ENCODE results near the gene ATAD3B.
"Not testable (repeated sequence)": the region's sequence is repeated elsewhere in the genome, so short reads cannot be mapped to it uniquely, and the experiment has no call there.

GRCh38 chr1:1484976-1485750 lies 13.6 kb downstream of the ATAD3B start:
- TF ChIP-seq, protein P1, sequence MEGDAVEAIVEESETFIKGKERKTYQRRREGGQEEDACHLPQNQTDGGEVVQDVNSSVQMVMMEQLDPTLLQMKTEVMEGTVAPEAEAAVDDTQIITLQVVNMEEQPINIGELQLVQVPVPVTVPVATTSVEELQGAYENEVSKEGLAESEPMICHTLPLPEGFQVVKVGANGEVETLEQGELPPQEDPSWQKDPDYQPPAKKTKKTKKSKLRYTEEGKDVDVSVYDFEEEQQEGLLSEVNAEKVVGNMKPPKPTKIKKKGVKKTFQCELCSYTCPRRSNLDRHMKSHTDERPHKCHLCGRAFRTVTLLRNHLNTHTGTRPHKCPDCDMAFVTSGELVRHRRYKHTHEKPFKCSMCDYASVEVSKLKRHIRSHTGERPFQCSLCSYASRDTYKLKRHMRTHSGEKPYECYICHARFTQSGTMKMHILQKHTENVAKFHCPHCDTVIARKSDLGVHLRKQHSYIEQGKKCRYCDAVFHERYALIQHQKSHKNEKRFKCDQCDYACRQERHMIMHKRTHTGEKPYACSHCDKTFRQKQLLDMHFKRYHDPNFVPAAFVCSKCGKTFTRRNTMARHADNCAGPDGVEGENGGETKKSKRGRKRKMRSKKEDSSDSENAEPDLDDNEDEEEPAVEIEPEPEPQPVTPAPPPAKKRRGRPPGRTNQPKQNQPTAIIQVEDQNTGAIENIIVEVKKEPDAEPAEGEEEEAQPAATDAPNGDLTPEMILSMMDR (IDR thresholded peaks at IDR 0.05; ENCODE audit: low read depth, low read length): not testable (repeated sequence)
- TF ChIP-seq POLR2A (IDR thresholded peaks at IDR 0.05; ENCODE audit: extremely low read depth, insufficient read length): not testable (repeated sequence)

Measured in NB4 (cell line).